Activated gamma-delta T cell treated with anti-CD3 and anti-CD28 coated beads, Interleukin-2, amount 50 U/mL, for 16 hours (primary cell): ENCODE data around the gene RNF130.
"Not testable (repeated sequence)": the region's sequence is repeated elsewhere in the genome, so short reads cannot be mapped to it uniquely, and the experiment has no call there.

Source experiments
- DNase-seq: peaks from one replicate; pipeline ENCODE4 v3.0.0-alpha.2; 2020; ENCODE audit warnings: low read depth

Gene RNF130

GRCh38 chr5:180018347-180019060 lies 53.1 kb downstream of the RNF130 start:
- no peak for DNase-seq

- not testable (repeated sequence) for DNase-seq
Measured at GRCh38 chr5:180015523-180015922, 56.0 kb downstream of the RNF130 start.

GRCh38 chr5:180013678-180014077 lies 57.9 kb downstream of the RNF130 start:
- DNase-seq: no peak

- no peak for DNase-seq
Measured at GRCh38 chr5:180012316-180012715, 59.2 kb downstream of the RNF130 start.

- DNase-seq: no peak
Measured at GRCh38 chr5:180010636-180011035, 60.9 kb downstream of the RNF130 start.

GRCh38 chr5:180009581-180009980 lies 62.0 kb downstream of the RNF130 start:
- DNase-seq: no peak

- DNase-seq: no peak
Measured at GRCh38 chr5:180008433-180008832, 63.1 kb downstream of the RNF130 start.

GRCh38 chr5:180007582-180007981 lies 64.0 kb downstream of the RNF130 start:
- DNase-seq: no peak

GRCh38 chr5:180006141-180006540 lies 65.4 kb downstream of the RNF130 start:
- DNase-seq: no peak

GRCh38 chr5:180003127-180003526 lies 68.4 kb downstream of the RNF130 start:
- no peak for DNase-seq

- no peak for DNase-seq
Measured at GRCh38 chr5:180001742-180002141, 69.8 kb downstream of the RNF130 start.

GRCh38 chr5:180001136-180001535 lies 70.4 kb downstream of the RNF130 start:
- no peak for DNase-seq

GRCh38 chr5:179998485-179998884 lies 73.1 kb downstream of the RNF130 start:
- no peak for DNase-seq

- no peak for DNase-seq
Measured at GRCh38 chr5:179994583-179995323, 76.8 kb downstream of the RNF130 start.

GRCh38 chr5:179992855-179993254 lies 78.7 kb downstream of the RNF130 start:
- DNase-seq: not testable (repeated sequence)

- DNase-seq: no peak
Measured at GRCh38 chr5:179991106-179991505, 80.5 kb downstream of the RNF130 start.

GRCh38 chr5:179990525-179990924 lies 81.0 kb downstream of the RNF130 start:
- DNase-seq: not testable (repeated sequence)

GRCh38 chr5:179986328-179986727 lies 85.2 kb downstream of the RNF130 start:
- DNase-seq: no peak

GRCh38 chr5:179981636-179982035 lies 89.9 kb downstream of the RNF130 start:
- no peak for DNase-seq

GRCh38 chr5:179980767-179981166 lies 90.8 kb downstream of the RNF130 start:
- DNase-seq: no peak

GRCh38 chr5:179978792-179979191 lies 92.8 kb downstream of the RNF130 start:
- no peak for DNase-seq

GRCh38 chr5:179975713-179976134 lies 95.8 kb downstream of the RNF130 start:
- DNase-seq: no peak

GRCh38 chr5:179974946-179975712 lies 96.4 kb downstream of the RNF130 start:
- DNase-seq: no peak
